Measurements from ENCODE around the gene AP3S2.

GRCh38 chr15:89847101-89847500 is 46.7 kb downstream of the AP3S2 start:
- TF ChIP-seq CTCF (IDR thresholded peaks at IDR 0.05), result no peak
- TF ChIP-seq EP300 (IDR thresholded peaks at IDR 0.05), result no peak
